Measurements from ENCODE around the gene BLOC1S2. TPM values are rescaled to one million over a fixed set of nuclear protein-coding genes. Genes with fewer than 3 reads are reported as not detected.

The BLOC1S2 gene
- polyA plus RNA-seq, 1 donor from 2014 or later: 299 TPM

GRCh38 chr10:100325158-100325557, 38.7 kb upstream of the BLOC1S2 start:
- Histone ChIP-seq H2AFZ (ENCODE audit: low read depth, low read length) (no peak overlapping the region), H3K36me3 (ENCODE audit: insufficient read depth, low read length) (no peaks in the 10 kb centered on the region), H3K9me2 (ENCODE audit: insufficient read depth, low read length) (no peaks in the 10 kb centered on the region), H3K27ac (ENCODE audit: low read length) (no peak overlapping the region), H3K9me3 (ENCODE audit: low read length) (no peaks in the 10 kb centered on the region), H3K4me2 (ENCODE audit: low read length) (no peak overlapping the region), H3K27me3 (ENCODE audit: insufficient read depth, low read depth, low read length) (peaks cover 12% of the 10 kb centered on the region), H3K79me2 (replicated peaks; ENCODE audit: insufficient read depth, low read length) (no peaks in the 10 kb centered on the region), H4K20me1 (ENCODE audit: insufficient read depth) (no peaks in the 10 kb centered on the region), H3F3A (ENCODE audit: insufficient read depth, low read length, poor library complexity, severe bottlenecking) (no peaks in the 10 kb centered on the region), H3K4me3 (ENCODE audit: low read length) (no peak overlapping the region), H3K9ac (ENCODE audit: low read length) (no peak overlapping the region)
- TF ChIP-seq EZH2 (IDR thresholded peaks at IDR 0.05; ENCODE audit: borderline replicate concordance, insufficient read depth, low read length, poor library complexity, severe bottlenecking) (no peak), CTCF (IDR thresholded peaks at IDR 0.05; ENCODE audit: poor library complexity, severe bottlenecking) (no peak)

GRCh38 chr10:100319707-100320402, 33.4 kb upstream of the BLOC1S2 start:
- no peaks in the 10 kb centered on the region for H3K9me3 ChIP-seq (ENCODE audit: low read length)
- H3F3A ChIP-seq (ENCODE audit: insufficient read depth, low read length, poor library complexity, severe bottlenecking): no peaks in the 10 kb centered on the region
- TF ChIP-seq EP300 (conservative IDR thresholded peaks at IDR 0.05; ENCODE audit: poor library complexity, severe bottlenecking) (peak; percentile 2), EZH2 (IDR thresholded peaks at IDR 0.05; ENCODE audit: borderline replicate concordance, insufficient read depth, low read length, poor library complexity, severe bottlenecking) (no peak)
- H2AFZ ChIP-seq (ENCODE audit: low read depth, low read length): peak overlapping the region; percentile 22
- H3K4me2 ChIP-seq (ENCODE audit: low read length): no peak overlapping the region
- no peak overlapping the region for H3K9ac ChIP-seq (ENCODE audit: low read length)
- H4K20me1 ChIP-seq (ENCODE audit: insufficient read depth): no peaks in the 10 kb centered on the region
- H3K4me3 ChIP-seq (ENCODE audit: low read length): no peak overlapping the region
- peaks cover 5% of the 10 kb centered on the region for H3K27me3 ChIP-seq (ENCODE audit: insufficient read depth, low read depth, low read length)
- H3K27ac ChIP-seq (ENCODE audit: low read length): peak overlapping the region; percentile 29
- no peaks in the 10 kb centered on the region for H3K36me3 ChIP-seq (ENCODE audit: insufficient read depth, low read length)
- no peaks in the 10 kb centered on the region for H3K9me2 ChIP-seq (ENCODE audit: insufficient read depth, low read length)
- H3K79me2 ChIP-seq (replicated peaks; ENCODE audit: insufficient read depth, low read length): no peaks in the 10 kb centered on the region

- Histone ChIP-seq H3K9me2 (ENCODE audit: insufficient read depth, low read length) (no peaks in the 10 kb centered on the region), H3F3A (ENCODE audit: insufficient read depth, low read length, poor library complexity, severe bottlenecking) (no peaks in the 10 kb centered on the region), H3K9ac (ENCODE audit: low read length) (no peak overlapping the region), H3K4me3 (ENCODE audit: low read length) (no peak overlapping the region), H3K79me2 (replicated peaks; ENCODE audit: insufficient read depth, low read length) (no peaks in the 10 kb centered on the region), H4K20me1 (ENCODE audit: insufficient read depth) (no peaks in the 10 kb centered on the region), H3K27ac (ENCODE audit: low read length) (no peak overlapping the region), H3K4me2 (ENCODE audit: low read length) (no peak overlapping the region), H3K27me3 (ENCODE audit: insufficient read depth, low read depth, low read length) (no peaks in the 10 kb centered on the region), H2AFZ (ENCODE audit: low read depth, low read length) (no peak overlapping the region), H3K36me3 (ENCODE audit: insufficient read depth, low read length) (no peaks in the 10 kb centered on the region), H3K9me3 (ENCODE audit: low read length) (no peaks in the 10 kb centered on the region)
- no peak for TF ChIP-seq MXI1 (conservative IDR thresholded peaks at IDR 0.05; ENCODE audit: poor library complexity, severe bottlenecking)
- TF ChIP-seq SMC3 (conservative IDR thresholded peaks at IDR 0.05; ENCODE audit: poor library complexity): no peak
- no peak for TF ChIP-seq CTCF (IDR thresholded peaks at IDR 0.05; ENCODE audit: poor library complexity, severe bottlenecking)
- TF ChIP-seq REST (IDR thresholded peaks at IDR 0.05; ENCODE audit: borderline replicate concordance): no peak
- TF ChIP-seq POLR2AphosphoS5 (IDR thresholded peaks at IDR 0.05): no peak
- no peak for TF ChIP-seq EP300 (conservative IDR thresholded peaks at IDR 0.05; ENCODE audit: poor library complexity, severe bottlenecking)
- TF ChIP-seq EZH2 (IDR thresholded peaks at IDR 0.05; ENCODE audit: borderline replicate concordance, insufficient read depth, low read length, poor library complexity, severe bottlenecking): no peak
- no peak for TF ChIP-seq RAD21 (conservative IDR thresholded peaks at IDR 0.05)
- TF ChIP-seq TAF1 (IDR thresholded peaks at IDR 0.05; ENCODE audit: low read depth): no peak
These were observed 31.7 kb upstream of the BLOC1S2 start for GRCh38 chr10:100318207-100318606.

Measured in neural cell (in vitro differentiated cells).